HG03565 (cell line): ENCODE results near the gene BTBD7.

ENCODE experiments used
- ATAC-seq: cut with Tn5 transposase; IDR thresholded peaks from one replicate; pipeline ENCODE4 v1.9.1; 2021; ENCODE audit warnings: mild to moderate bottlenecking, moderate library complexity; ENCODE audit not compliant: unreplicated experiment

BTBD7 gene

GRCh38 chr14:93329965-93330608, 2.7 kb downstream of the BTBD7 start:
- ATAC-seq = no peak

DNA sequence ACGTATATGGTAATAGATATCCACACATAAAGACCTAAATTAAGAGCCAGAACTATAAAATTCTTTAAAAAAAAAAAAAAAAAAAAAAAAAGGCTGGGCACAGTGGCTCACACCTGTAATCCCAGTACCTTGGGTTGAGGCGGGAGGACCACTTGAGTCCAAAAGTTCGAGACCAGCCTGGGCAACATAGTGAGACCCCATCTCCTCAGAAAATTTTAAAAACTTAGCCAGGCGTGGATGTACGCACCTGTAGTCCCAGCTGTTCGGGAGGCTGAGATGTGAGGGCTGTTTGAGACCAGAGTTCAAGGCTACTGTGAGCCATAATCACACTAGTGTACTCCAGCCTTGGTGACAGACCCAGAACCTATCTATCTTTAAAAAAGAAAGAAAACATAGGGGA, 4.3 kb downstream of the BTBD7 start:
- no peak for ATAC-seq

DNA sequence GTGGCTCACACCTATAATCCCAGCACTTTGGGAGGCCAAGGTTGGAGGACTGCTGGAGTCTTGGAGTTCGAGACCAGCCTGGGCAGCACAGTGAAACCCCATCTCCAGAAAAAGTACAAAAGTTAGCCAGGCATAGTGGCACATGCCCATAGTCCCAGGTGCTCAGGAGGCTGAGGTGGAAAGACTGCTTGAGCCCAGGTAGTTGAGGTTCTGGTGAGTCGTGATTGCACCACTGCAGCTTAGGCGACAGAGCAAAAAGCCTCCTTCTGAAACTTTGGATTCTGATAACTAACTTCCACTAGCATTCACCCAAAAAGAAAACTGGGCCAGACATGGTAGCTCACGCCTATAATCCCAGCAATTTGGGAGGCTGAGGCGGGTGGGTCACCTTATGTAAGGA, 6.6 kb downstream of the BTBD7 start:
- ATAC-seq = no peak

DNA sequence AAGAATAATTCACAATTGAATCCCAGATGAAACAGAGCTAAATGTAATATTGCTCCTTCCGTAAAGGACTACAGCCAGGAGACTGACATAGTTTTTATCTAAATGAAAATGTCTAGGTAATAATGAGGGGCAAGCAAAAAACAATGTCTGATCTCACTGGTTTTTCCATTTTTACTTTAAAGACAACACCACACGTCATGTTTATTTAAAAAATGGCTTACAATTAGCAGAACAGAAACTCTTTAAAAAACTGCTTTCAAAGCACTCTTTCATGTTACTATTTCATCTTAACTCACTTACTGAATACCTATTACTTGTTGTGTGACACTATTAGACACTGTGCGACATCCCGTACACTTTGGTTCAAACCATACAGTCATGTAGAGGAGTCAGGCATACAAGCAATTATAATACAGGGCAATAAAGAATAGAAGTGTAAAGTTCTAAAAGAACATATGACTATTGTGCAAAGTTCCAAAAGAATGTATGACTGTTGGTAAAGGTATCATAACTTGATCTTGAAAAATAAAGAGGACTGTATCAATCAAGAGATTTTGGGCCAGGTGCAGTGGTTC, 9.1 kb downstream of the BTBD7 start:
- ATAC-seq = no peak

DNA sequence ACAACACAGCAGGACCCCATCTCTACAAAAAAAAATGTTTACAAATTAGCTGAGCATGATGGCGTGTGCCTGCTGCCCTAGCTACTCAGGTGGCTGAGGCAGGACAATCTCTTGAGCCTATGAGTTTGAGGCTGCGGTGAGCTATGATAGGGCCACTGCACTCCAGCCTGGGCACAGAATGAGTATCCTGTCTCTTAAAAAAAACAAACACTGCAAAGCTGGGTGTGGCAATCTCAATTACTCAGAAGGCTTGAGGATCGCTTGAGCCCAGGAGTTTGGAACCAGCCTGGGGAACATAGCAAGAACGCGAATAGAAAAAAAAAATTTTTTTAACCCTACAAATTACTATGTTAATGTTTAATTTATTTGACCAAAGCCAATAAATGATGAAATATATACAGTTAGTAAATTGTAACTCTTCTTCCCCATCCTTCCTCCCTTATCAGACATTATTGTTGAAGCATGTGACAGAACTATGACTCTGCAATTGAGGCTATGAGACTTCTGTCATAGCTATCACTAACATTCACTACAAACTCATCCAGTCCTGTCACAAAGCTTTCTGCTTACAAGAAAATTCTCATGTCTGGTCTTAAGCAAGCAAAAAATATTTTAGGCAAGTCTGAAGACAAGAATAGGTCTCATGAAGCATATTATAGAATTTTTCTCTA, 9.8 kb downstream of the BTBD7 start:
- no peak for ATAC-seq

DNA sequence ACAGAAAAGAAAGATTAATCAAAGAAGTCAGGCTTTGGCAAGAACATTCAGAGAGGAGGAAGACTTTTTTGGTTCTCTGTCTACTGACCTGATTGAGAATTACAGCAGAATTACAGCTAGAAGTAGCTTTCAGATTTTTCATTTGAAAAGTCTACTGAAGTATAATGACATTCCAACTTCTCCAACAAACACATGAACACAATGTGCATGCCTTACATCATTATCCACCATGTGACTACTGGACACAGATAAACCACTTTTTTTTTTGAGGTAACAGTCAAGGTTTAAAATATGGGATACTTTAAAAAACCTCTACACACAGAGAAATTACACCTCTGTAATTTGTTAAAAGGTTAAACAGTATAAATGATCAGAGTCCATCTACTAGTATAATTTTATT, 12.3 kb downstream of the BTBD7 start:
- no peak for ATAC-seq

GRCh38 chr14:93319958-93320357, 12.9 kb downstream of the BTBD7 start:
- no peak for ATAC-seq

DNA sequence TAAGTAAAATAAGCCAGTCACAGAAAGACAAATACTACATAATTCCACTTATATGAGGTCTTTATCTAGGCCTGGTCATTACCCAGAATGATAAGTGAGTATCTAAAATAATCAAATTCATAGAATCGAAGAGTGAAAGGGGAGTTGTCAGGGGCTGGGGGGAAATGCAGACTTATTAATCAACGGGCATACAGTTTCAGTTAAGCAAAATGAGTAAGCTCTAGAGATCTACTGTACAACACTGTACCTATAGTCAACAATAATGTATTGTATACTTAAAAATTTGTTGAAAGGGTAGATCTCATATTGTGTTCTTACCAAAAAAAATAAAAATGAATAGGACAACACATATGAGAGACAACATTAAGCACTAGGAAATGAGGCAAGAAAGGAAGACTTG, 13.3 kb downstream of the BTBD7 start:
- no peak for ATAC-seq

DNA sequence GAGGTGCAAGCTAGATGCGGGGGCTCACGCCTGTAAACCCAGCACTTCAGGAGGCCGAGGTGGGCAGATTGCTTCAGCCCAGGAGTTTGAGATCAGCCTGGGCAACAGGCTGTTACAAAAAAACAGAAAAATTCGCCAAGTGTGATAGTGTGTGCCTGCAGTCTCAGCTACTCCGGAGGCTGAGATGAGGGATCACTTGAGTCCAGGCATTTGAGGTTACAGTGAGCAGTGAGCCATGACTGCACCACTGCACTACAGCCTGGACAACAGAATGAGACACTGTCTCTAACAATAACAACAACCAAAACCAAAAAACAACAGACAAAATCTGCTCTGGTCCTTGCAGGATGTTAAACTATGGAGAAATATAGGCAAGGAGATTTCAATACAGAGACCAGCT, 13.9 kb downstream of the BTBD7 start:
- ATAC-seq = no peak

- no peak for ATAC-seq
Measured at GRCh38 chr14:93317875-93318807, 14.7 kb downstream of the BTBD7 start.

- ATAC-seq = no peak
Measured at GRCh38 chr14:93317210-93317874, 15.5 kb downstream of the BTBD7 start.

- no peak for ATAC-seq
Measured at GRCh38 chr14:93316716-93317115, 16.1 kb downstream of the BTBD7 start.

- ATAC-seq = no peak
Measured at GRCh38 chr14:93315575-93315974, 17.3 kb downstream of the BTBD7 start.

DNA sequence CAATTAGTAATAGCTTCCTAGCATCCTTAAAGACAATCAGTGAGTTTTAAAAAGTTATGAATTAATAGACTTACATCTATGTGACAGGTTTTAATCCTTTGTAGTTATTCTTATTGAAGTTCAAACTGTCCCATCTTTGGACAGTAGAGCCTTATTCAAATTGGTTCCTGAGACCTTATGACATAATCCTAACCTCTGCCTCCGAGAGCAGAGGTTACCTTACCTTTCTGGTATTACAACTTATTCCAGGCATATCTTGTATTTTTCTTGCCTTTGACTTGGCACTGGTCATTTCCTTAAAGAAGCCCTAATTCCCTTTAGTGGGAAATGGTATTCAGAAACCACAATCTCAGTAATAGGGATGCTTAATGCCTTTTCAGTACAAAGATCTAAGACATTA, 21.8 kb downstream of the BTBD7 start:
- no peak for ATAC-seq

DNA sequence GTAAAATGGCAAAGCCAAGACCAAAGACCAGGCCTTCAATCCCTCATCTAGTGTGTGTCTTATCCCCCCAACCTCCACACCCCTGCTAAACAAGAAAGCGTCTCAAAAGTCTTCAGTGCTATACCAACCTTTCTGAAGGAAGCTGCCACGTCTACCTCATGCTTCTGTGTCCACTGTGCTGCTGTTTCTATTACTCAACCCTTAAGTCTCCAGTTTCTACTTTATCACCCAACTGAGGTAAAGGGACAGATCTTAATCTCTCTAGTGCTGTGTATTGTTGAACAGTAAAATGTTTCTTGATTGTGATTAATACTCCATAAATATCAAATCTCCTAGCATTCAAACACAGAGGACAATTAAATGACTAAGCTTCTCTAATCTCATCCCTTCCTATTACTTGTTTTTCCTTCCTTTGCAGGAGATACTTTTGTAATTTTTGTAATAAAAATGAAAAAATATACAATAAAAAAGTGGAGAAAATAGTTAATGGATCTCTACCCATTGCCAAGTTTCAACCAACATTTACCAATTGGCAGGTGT, 23.3 kb downstream of the BTBD7 start:
- ATAC-seq = no peak

DNA sequence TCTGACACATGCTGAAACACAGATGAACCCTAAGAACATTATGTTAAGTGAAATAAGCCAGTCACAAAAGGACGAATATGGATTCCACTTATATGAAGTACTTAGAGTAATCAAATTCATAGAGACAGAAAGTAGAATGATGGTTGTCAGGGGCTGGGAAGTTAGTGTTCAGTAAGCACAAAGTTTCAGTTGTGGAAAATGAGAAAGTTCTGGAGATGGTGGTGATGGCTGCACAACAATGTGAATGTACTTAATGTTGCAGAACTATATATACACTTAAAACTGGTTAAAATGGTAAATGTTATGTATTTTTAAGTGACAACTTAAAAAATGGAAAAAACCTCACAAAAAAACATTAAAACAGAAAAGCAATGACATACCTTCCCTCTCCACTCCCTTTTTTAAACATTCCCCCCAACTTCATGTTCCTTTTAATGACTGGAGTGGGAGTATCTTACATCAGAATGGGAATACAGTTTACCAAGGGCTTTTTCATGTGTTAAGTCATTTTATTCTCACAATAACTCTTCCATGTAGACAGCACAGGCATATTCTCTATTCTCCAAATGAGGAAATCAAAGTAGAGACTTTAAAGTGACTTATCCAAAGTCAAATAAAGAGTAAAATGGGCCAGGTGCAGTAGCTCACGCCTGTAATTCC, 24.0 kb downstream of the BTBD7 start:
- ATAC-seq = no peak

DNA sequence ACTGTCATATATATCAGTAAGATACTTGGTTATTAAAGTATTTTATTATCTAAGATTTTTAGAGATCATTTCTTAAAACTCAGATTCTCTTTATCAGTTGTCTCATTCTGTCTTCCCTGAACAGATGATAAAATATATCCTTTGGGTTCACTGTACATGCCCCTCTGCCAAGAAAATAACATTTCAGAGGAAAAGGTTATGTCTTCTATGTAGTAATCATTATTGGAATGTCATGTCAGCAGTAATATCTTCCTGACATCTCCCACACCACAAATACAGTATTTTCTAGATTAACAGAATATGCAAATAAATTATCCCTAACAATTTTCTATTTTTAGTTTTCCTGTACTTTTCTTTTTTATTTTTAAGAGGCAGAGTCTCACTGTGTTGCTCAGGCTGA, 26.0 kb downstream of the BTBD7 start:
- ATAC-seq = no peak

GRCh38 chr14:93305725-93306418, 27.0 kb downstream of the BTBD7 start:
- ATAC-seq = no peak

- ATAC-seq = no peak
Measured at GRCh38 chr14:93304771-93305170, 28.1 kb downstream of the BTBD7 start.

- ATAC-seq = no peak
Measured at GRCh38 chr14:93303659-93304058, 29.2 kb downstream of the BTBD7 start.
